CD4-positive, alpha-beta T cell (primary cell): ENCODE measurements around the gene CRIP1. TPM values are rescaled to one million over a fixed set of nuclear protein-coding genes. Genes with fewer than 3 reads are reported as not detected.

Experiments
- ATAC-seq: fragments of 200-7000 bp; cut with Tn5 transposase; one replicate; pipeline ENCODE4 v1.10.0; 2022; ENCODE audit warnings: mild to moderate bottlenecking; ENCODE audit not compliant: poor library complexity
- CTCF ChIA-PET: fragments of 350-600 bp; sonication (Branson Sonifier 250); formaldehyde crosslinking; loops from one replicate; lab custom pipeline; 2021; ENCODE audit warnings: antibody characterized with exemption, inconsistent platforms; lab: Charles Lee
- POLR2A ChIA-PET: fragments of 350-600 bp; sonication (Branson Sonifier 250); formaldehyde crosslinking; loops from one replicate; lab custom pipeline; 2021; ENCODE audit warnings: antibody characterized with exemption, inconsistent platforms; lab: Charles Lee
- DNase-seq, 14 experiments: peaks; one replicate each; pipeline ENCODE4 v3.0.0-alpha.2; 2013 to 2020; ENCODE audit warnings: mixed read lengths in 2 of 14
- H3K27ac ChIP-seq, 2 donors: one replicate each; pipeline versions ENCODE4 v1.5.1 to v1.7.0; 2013; ENCODE audit warnings: low read length in 2 of 2, low read depth in 1 of 2, mild to moderate bottlenecking in 1 of 2
- H3K27me3 ChIP-seq, 2 experiments: 1 replicate in 1 of 2; 2 replicates in 1 of 2; pipeline versions ENCODE4 v1.6.1 to v1.7.0; 2013; ENCODE audit warnings: low read length in 2 of 2, control low read depth in 1 of 2, mild to moderate bottlenecking in 1 of 2, moderate library complexity in 1 of 2; ENCODE audit not compliant: insufficient read depth in 2 of 2, control insufficient read depth in 1 of 2
- H3K36me3 ChIP-seq: one replicate; pipeline ENCODE4 v1.6.1; 2013; ENCODE audit warnings: low read length, control low read depth; ENCODE audit not compliant: insufficient read depth
- H3K4me1 ChIP-seq: one replicate; pipeline ENCODE4 v1.6.1; 2013; ENCODE audit warnings: low read length, control low read depth; ENCODE audit not compliant: insufficient read depth
- H3K4me3 ChIP-seq: one replicate; pipeline ENCODE4 v1.5.1; 2013; ENCODE audit warnings: mild to moderate bottlenecking, low read length, moderate library complexity
- H3K9me3 ChIP-seq, 2 experiments: 1 replicate in 1 of 2; 2 replicates in 1 of 2; pipeline versions ENCODE4 v1.6.1 to v1.7.0; 2013; ENCODE audit warnings: low read length in 2 of 2, mild to moderate bottlenecking in 2 of 2, control low read depth in 1 of 2, moderate library complexity in 1 of 2; ENCODE audit not compliant: control insufficient read depth in 1 of 2, insufficient read depth in 1 of 2
- H3K27ac Mint-ChIP-seq: one replicate; pipeline ENCODE4 v1.8.0; 2020; ENCODE audit warnings: mixed read lengths
- H3K27me3 Mint-ChIP-seq: one replicate; pipeline ENCODE4 v1.8.0; 2021; ENCODE audit warnings: mixed read lengths
- H3K36me3 Mint-ChIP-seq: one replicate; pipeline ENCODE4 v1.8.0; 2021; ENCODE audit warnings: low read depth, mixed read lengths
- H3K4me1 Mint-ChIP-seq: one replicate; pipeline ENCODE4 v1.8.0; 2021; ENCODE audit warnings: low read depth, mixed read lengths
- H3K4me3 Mint-ChIP-seq: one replicate; pipeline ENCODE4 v1.8.0; 2020; ENCODE audit warnings: mild to moderate bottlenecking, mixed read lengths
- H3K9me3 Mint-ChIP-seq: one replicate; pipeline ENCODE4 v1.8.0; 2020; ENCODE audit warnings: mixed read lengths
- intact Hi-C, 2 experiments: fragments of 100-400 bp; cut with DNase I in 1 of 2; cut with micrococcal nuclease in 1 of 2; formaldehyde crosslinking; loops; one replicate each; pipeline versions ENCODE4 v1.15.1 to v1.9.0; 2023 to 2025; cut with DNase I, micrococcal nuclease
- total RNA-seq, 174 experiments: library from RNA in 2 of 174; stranded (reverse) in 2 of 174; gene quantifications; one replicate each; pipeline ENCODE4 v1.2.3 and lab custom pipeline; 2021 to 2026
- TF ChIP-seq, protein P1 (sequence below): fragments of 200-600 bp; IDR thresholded peaks from one replicate; pipeline ENCODE4 v1.8.0; 2022; ENCODE audit warnings: antibody characterized with exemption, mild to moderate bottlenecking

CRIP1 gene
- total RNA-seq, 2 experiments from 2014 or later = 250 to 258 TPM

- peak overlapping the region; percentile 84 for H3K4me3 Mint-ChIP-seq
- DNase-seq = peak in 4 of 14 experiments; percentile 20 to 66 (median 38)
- peaks cover 0 to 22% of the 10 kb centered on the region in 2 experiments for H3K9me3 ChIP-seq
- peaks cover 94% of the 10 kb centered on the region for H3K4me1 ChIP-seq
- ChIA-PET CTCF (interaction anchor here (3.1 kb wide), 1 partner anchor 12 kb away, joined by 155 read pairs; the partner anchor contains the start of gene TEDC1), POLR2A (interaction anchor here (7.7 kb wide), 1 partner anchor 11 kb away, joined by 154 read pairs; the partner anchor contains the start of gene TEDC1)
- H3K4me1 Mint-ChIP-seq = peaks cover 50% of the 10 kb centered on the region
- ATAC-seq = no peak
- no peaks in the 10 kb centered on the region for H3K27me3 Mint-ChIP-seq
- peaks cover 8% of the 10 kb centered on the region for H3K36me3 Mint-ChIP-seq
- peaks cover 10% of the 10 kb centered on the region in 2 experiments for H3K27me3 ChIP-seq
- TF ChIP-seq, protein P1, sequence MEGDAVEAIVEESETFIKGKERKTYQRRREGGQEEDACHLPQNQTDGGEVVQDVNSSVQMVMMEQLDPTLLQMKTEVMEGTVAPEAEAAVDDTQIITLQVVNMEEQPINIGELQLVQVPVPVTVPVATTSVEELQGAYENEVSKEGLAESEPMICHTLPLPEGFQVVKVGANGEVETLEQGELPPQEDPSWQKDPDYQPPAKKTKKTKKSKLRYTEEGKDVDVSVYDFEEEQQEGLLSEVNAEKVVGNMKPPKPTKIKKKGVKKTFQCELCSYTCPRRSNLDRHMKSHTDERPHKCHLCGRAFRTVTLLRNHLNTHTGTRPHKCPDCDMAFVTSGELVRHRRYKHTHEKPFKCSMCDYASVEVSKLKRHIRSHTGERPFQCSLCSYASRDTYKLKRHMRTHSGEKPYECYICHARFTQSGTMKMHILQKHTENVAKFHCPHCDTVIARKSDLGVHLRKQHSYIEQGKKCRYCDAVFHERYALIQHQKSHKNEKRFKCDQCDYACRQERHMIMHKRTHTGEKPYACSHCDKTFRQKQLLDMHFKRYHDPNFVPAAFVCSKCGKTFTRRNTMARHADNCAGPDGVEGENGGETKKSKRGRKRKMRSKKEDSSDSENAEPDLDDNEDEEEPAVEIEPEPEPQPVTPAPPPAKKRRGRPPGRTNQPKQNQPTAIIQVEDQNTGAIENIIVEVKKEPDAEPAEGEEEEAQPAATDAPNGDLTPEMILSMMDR = no peak
- H3K36me3 ChIP-seq = no peaks in the 10 kb centered on the region
- intact Hi-C loops = loop anchor here in 1 of 2 experiments (1.0 to 2.0 kb wide), 2 partner anchors 11 to 81 kb away; partner anchors contain the start of gene TEX22
- H3K27ac ChIP-seq = peak overlapping the region in 1 of 2 donors; percentile 57
- no peak overlapping the region for H3K4me3 ChIP-seq
- peak overlapping the region; percentile 97 for H3K27ac Mint-ChIP-seq
- no peaks in the 10 kb centered on the region for H3K9me3 Mint-ChIP-seq
Measured at GRCh38 chr14:105479431-105480158, 7.1 kb upstream of the CRIP1 start.

DNA sequence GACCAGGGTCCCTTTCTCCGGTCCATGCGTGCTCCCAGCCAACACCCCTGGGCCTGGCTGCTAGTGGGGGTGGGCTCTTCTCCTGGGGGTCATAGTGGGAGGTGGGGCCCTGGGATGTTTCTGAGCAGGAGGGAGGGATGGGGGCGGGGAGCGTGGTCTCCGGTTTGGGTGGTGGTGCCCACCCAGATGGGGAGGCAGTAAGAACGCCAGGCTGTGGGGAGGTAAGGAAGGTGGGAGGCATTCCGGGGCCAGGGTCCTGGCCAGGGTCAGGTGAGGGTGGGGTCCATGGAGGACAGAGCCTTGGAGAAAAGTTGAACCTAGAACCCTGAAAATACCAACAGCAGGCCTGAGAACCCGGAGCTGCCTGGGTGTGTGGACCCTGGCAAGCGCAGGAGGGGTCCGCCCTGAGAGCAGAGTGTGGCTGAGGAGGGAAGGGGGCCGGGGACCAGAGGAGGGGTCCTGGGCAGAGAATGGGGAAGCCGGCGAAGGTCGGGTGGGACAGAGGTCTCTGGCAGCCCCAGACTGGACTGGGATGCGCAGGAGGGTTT lies 6.4 kb upstream of the CRIP1 start:
- ChIA-PET CTCF (interaction anchor here (0.7 to 3.1 kb wide), 10 partner anchors 9 to 179 kb away, joined by 3 to 155 read pairs (median 5); partner anchors contain the start of genes BRF1 and TEDC1), POLR2A (interaction anchor here (0.7 to 7.7 kb wide), 7 partner anchors 10 to 393 kb away, joined by 3 to 154 read pairs (median 3); partner anchors contain the start of genes BRF1, PACS2 and TEDC1)
- Mint-ChIP-seq H3K27me3 (no peaks in the 10 kb centered on the region), H3K9me3 (no peaks in the 10 kb centered on the region), H3K4me3 (peak overlapping the region; percentile 90), H3K36me3 (peaks cover 10% of the 10 kb centered on the region), H3K4me1 (peaks cover 57% of the 10 kb centered on the region), H3K27ac (peak overlapping the region; percentile 97)
- Histone ChIP-seq H3K27ac (peak overlapping the region; percentile 34 to 57), H3K4me1 (peaks cover 95% of the 10 kb centered on the region), H3K36me3 (no peaks in the 10 kb centered on the region), H3K9me3 (peaks cover 0 to 22% of the 10 kb centered on the region in 2 experiments), H3K4me3 (no peak overlapping the region), H3K27me3 (peaks cover 5 to 9% of the 10 kb centered on the region in 2 experiments)
- DNase-seq = no peak
- TF ChIP-seq, protein P1 = no peak
- ATAC-seq = no peak
- intact Hi-C loops = loop anchor here in 1 of 2 experiments (1.0 to 2.0 kb wide), 2 partner anchors 10 to 81 kb away; partner anchors contain the start of gene TEX22
